GM21423 (cell line): Measurements from ENCODE around the gene LRCOL1.

ENCODE experiments used
- ATAC-seq: cut with Tn5 transposase; IDR thresholded peaks from one replicate; pipeline ENCODE4 v1.9.1; 2021; ENCODE audit warnings: mild to moderate bottlenecking, moderate library complexity; ENCODE audit not compliant: unreplicated experiment

LRCOL1 gene

GRCh38 chr12:132585177-132585576 lies 25.2 kb downstream of the LRCOL1 start:
- ATAC-seq: no peak

- ATAC-seq: no peak
Observed at GRCh38 chr12:132584429-132584828, 26.0 kb downstream of the LRCOL1 start.

GRCh38 chr12:132583736-132584135 lies 26.6 kb downstream of the LRCOL1 start:
- no peak for ATAC-seq

- no peak for ATAC-seq
Observed at GRCh38 chr12:132583411-132583710, 27.0 kb downstream of the LRCOL1 start.

GRCh38 chr12:132582582-132583410 lies 27.6 kb downstream of the LRCOL1 start:
- ATAC-seq: no peak

- ATAC-seq: no peak
Observed at GRCh38 chr12:132582058-132582420, 28.3 kb downstream of the LRCOL1 start.

GRCh38 chr12:132581348-132582057 lies 28.9 kb downstream of the LRCOL1 start:
- no peak for ATAC-seq

- ATAC-seq: no peak
Observed at GRCh38 chr12:132580701-132581292, 29.6 kb downstream of the LRCOL1 start.

- ATAC-seq: no peak
Observed at GRCh38 chr12:132579744-132580143, 30.6 kb downstream of the LRCOL1 start.

- no peak for ATAC-seq
Observed at GRCh38 chr12:132578826-132579225, 31.6 kb downstream of the LRCOL1 start.

GRCh38 chr12:132578118-132578517 lies 32.3 kb downstream of the LRCOL1 start:
- ATAC-seq: no peak

GRCh38 chr12:132577191-132577920 lies 33.0 kb downstream of the LRCOL1 start:
- ATAC-seq: no peak

- no peak for ATAC-seq
Observed at GRCh38 chr12:132576701-132577100, 33.7 kb downstream of the LRCOL1 start.

GRCh38 chr12:132575661-132576060 lies 34.7 kb downstream of the LRCOL1 start:
- ATAC-seq: no peak

GRCh38 chr12:132574271-132574996 lies 35.9 kb downstream of the LRCOL1 start:
- ATAC-seq: no peak

GRCh38 chr12:132572801-132573760 lies 37.3 kb downstream of the LRCOL1 start:
- no peak for ATAC-seq

GRCh38 chr12:132572106-132572505 lies 38.3 kb downstream of the LRCOL1 start:
- no peak for ATAC-seq

GRCh38 chr12:132571598-132571997 lies 38.8 kb downstream of the LRCOL1 start:
- ATAC-seq: no peak

- ATAC-seq: no peak
Observed at GRCh38 chr12:132571051-132571450, 39.3 kb downstream of the LRCOL1 start.

GRCh38 chr12:132570635-132571034 lies 39.7 kb downstream of the LRCOL1 start:
- ATAC-seq: no peak
